ENCODE data around the gene OTP.

OTP gene

GRCh38 chr5:77636641-77637169 is 1.8 kb downstream of the OTP start:
- Mint-ChIP-seq H3K27me3 (ENCODE audit: low read depth) (peaks cover 100% of the 10 kb centered on the region), H3K36me3 (ENCODE audit: low read depth) (no peaks in the 10 kb centered on the region), H3K9me3 (peaks cover 2% of the 10 kb centered on the region), H3K4me3 (no peak overlapping the region), H3K4me1 (peaks cover 31% of the 10 kb centered on the region), H3K27ac (no peak overlapping the region)
- TF ChIP-seq, protein P1, sequence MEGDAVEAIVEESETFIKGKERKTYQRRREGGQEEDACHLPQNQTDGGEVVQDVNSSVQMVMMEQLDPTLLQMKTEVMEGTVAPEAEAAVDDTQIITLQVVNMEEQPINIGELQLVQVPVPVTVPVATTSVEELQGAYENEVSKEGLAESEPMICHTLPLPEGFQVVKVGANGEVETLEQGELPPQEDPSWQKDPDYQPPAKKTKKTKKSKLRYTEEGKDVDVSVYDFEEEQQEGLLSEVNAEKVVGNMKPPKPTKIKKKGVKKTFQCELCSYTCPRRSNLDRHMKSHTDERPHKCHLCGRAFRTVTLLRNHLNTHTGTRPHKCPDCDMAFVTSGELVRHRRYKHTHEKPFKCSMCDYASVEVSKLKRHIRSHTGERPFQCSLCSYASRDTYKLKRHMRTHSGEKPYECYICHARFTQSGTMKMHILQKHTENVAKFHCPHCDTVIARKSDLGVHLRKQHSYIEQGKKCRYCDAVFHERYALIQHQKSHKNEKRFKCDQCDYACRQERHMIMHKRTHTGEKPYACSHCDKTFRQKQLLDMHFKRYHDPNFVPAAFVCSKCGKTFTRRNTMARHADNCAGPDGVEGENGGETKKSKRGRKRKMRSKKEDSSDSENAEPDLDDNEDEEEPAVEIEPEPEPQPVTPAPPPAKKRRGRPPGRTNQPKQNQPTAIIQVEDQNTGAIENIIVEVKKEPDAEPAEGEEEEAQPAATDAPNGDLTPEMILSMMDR (IDR thresholded peaks at IDR 0.05; ENCODE audit: unreplicated experiment in 3 of 3) = no peak

DNA sequence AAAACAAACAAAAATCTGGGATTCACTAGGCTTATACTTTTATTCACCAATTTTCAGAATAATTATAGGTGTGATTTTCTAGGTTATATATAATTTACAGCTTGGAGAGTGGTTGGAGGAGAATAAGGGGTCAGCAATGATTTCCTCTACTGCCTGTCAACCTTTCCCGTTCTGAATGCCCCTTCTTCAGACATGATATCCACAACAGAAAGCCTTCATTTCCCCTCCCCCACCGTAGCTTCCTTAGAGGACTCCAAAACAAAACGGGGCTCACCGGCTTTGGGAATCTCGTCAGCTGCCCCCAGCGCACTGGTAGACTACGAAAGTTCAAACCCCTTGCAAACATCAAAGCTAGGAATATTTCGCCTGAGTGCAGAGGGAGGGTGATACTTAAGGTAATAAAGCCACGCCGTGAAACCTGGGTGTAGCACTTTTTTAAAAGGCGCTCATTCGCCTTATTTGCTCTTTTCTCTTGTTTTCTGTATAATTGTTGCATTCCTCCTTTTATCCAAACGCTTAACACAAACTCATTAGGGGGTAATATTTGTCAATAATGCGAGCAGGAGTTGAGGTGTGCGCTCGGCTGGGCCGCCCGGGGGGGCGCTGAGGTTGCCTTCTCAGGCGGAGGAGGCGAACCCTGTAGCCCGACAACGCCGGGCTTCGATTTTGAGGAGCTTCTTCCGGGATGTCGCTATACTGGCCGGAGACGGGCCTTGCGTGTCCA is 2.4 kb downstream of the OTP start:
- TF ChIP-seq, protein P1 (IDR thresholded peaks at IDR 0.05; ENCODE audit: unreplicated experiment in 3 of 3) = no peak

GRCh38 chr5:77635067-77635916 is 3.2 kb downstream of the OTP start:
- Mint-ChIP-seq H3K4me3 (no peak overlapping the region), H3K36me3 (ENCODE audit: low read depth) (no peaks in the 10 kb centered on the region), H3K4me1 (peaks cover 26% of the 10 kb centered on the region), H3K27ac (no peak overlapping the region), H3K9me3 (peaks cover 2% of the 10 kb centered on the region), H3K27me3 (ENCODE audit: low read depth) (peaks cover 100% of the 10 kb centered on the region)
- TF ChIP-seq, protein P1 (IDR thresholded peaks at IDR 0.05; ENCODE audit: unreplicated experiment in 3 of 3) = no peak

More for the DNA sequence above, 2.4 kb downstream of the OTP start:
- Mint-ChIP-seq H3K36me3 (ENCODE audit: low read depth) (no peaks in the 10 kb centered on the region), H3K9me3 (peaks cover 2% of the 10 kb centered on the region), H3K27ac (no peak overlapping the region), H3K27me3 (ENCODE audit: low read depth) (peaks cover 100% of the 10 kb centered on the region), H3K4me3 (no peak overlapping the region), H3K4me1 (peaks cover 29% of the 10 kb centered on the region)

- Mint-ChIP-seq H3K9me3 (no peaks in the 10 kb centered on the region), H3K27ac (no peak overlapping the region), H3K4me3 (no peak overlapping the region), H3K27me3 (ENCODE audit: low read depth) (peaks cover 100% of the 10 kb centered on the region), H3K4me1 (peaks cover 24% of the 10 kb centered on the region), H3K36me3 (ENCODE audit: low read depth) (no peaks in the 10 kb centered on the region)
- TF ChIP-seq, protein P1 (IDR thresholded peaks at IDR 0.05; ENCODE audit: unreplicated experiment in 3 of 3) = no peak
Measured at GRCh38 chr5:77633709-77634108, 4.8 kb downstream of the OTP start.

GRCh38 chr5:77633207-77633675 is 5.3 kb downstream of the OTP start:
- no peaks in the 10 kb centered on the region for H3K36me3 Mint-ChIP-seq (ENCODE audit: low read depth)
- H3K27ac Mint-ChIP-seq = no peak overlapping the region
- H3K4me3 Mint-ChIP-seq = no peak overlapping the region
- H3K4me1 Mint-ChIP-seq = peaks cover 25% of the 10 kb centered on the region
- no peaks in the 10 kb centered on the region for H3K9me3 Mint-ChIP-seq
- TF ChIP-seq, protein P1 (IDR thresholded peaks at IDR 0.05; ENCODE audit: unreplicated experiment in 3 of 3) = no peak
- peaks cover 100% of the 10 kb centered on the region for H3K27me3 Mint-ChIP-seq (ENCODE audit: low read depth)
